ENCODE measurements around the gene TECPR2.

Gene TECPR2

GRCh38 chr14:102377696-102378095 is 15.0 kb downstream of the TECPR2 start:
- no peaks in the 10 kb centered on the region for H3K27me3 Mint-ChIP-seq
- no peaks in the 10 kb centered on the region for H3K9me3 Mint-ChIP-seq
- no peaks in the 10 kb centered on the region for H3K4me1 Mint-ChIP-seq
- H3K4me3 Mint-ChIP-seq: no peak overlapping the region
- H3K27ac Mint-ChIP-seq: no peak overlapping the region
- H3K36me3 Mint-ChIP-seq: peaks cover 16% of the 10 kb centered on the region
- ATAC-seq (ENCODE audit: low read depth) (no peak), DNase-seq (ENCODE audit: low spot score in 2 of 2) (no peak)

- H3K27me3 Mint-ChIP-seq: no peaks in the 10 kb centered on the region
These were observed 16.1 kb downstream of the TECPR2 start for GRCh38 chr14:102378830-102379229.

GRCh38 chr14:102387086-102387485 is 24.3 kb downstream of the TECPR2 start:
- no peaks in the 10 kb centered on the region for H3K4me1 Mint-ChIP-seq
- H3K9me3 Mint-ChIP-seq: peaks cover 3% of the 10 kb centered on the region
- ATAC-seq (ENCODE audit: low read depth) (no peak), DNase-seq (ENCODE audit: low spot score in 2 of 2) (no peak)
- H3K36me3 Mint-ChIP-seq: peaks cover 12% of the 10 kb centered on the region
- no peak overlapping the region for H3K27ac Mint-ChIP-seq
- no peak overlapping the region for H3K4me3 Mint-ChIP-seq
- no peaks in the 10 kb centered on the region for H3K27me3 Mint-ChIP-seq

More at GRCh38 chr14:102378830-102379229, 16.1 kb downstream of the TECPR2 start:
- DNase-seq (ENCODE audit: low spot score in 2 of 2) (no peak), ATAC-seq (ENCODE audit: low read depth) (no peak)
- Mint-ChIP-seq H3K4me3 (no peak overlapping the region), H3K4me1 (no peaks in the 10 kb centered on the region), H3K27ac (no peak overlapping the region), H3K9me3 (no peaks in the 10 kb centered on the region), H3K36me3 (peaks cover 20% of the 10 kb centered on the region)

GRCh38 chr14:102389246-102389645 is 26.5 kb downstream of the TECPR2 start:
- Mint-ChIP-seq H3K4me1 (no peaks in the 10 kb centered on the region), H3K27me3 (no peaks in the 10 kb centered on the region), H3K36me3 (peaks cover 13% of the 10 kb centered on the region), H3K9me3 (peaks cover 4% of the 10 kb centered on the region), H3K27ac (no peak overlapping the region), H3K4me3 (no peak overlapping the region)
- DNase-seq (ENCODE audit: low spot score in 2 of 2) (no peak), ATAC-seq (ENCODE audit: low read depth) (no peak)

GRCh38 chr14:102390064-102390855 is 27.5 kb downstream of the TECPR2 start:
- Mint-ChIP-seq H3K9me3 (peaks cover 4% of the 10 kb centered on the region), H3K4me3 (no peak overlapping the region), H3K27me3 (no peaks in the 10 kb centered on the region), H3K36me3 (peaks cover 16% of the 10 kb centered on the region), H3K27ac (no peak overlapping the region), H3K4me1 (no peaks in the 10 kb centered on the region)
- DNase-seq (ENCODE audit: low spot score in 2 of 2) (no peak), ATAC-seq (ENCODE audit: low read depth) (no peak)

- peaks cover 4% of the 10 kb centered on the region for H3K9me3 Mint-ChIP-seq
- no peaks in the 10 kb centered on the region for H3K27me3 Mint-ChIP-seq
- no peak overlapping the region for H3K4me3 Mint-ChIP-seq
- DNase-seq (ENCODE audit: low spot score in 2 of 2): no peak
- peaks cover 23% of the 10 kb centered on the region for H3K36me3 Mint-ChIP-seq
- H3K27ac Mint-ChIP-seq: no peak overlapping the region
- no peaks in the 10 kb centered on the region for H3K4me1 Mint-ChIP-seq
- ATAC-seq (ENCODE audit: low read depth): no peak
These were observed 29.8 kb downstream of the TECPR2 start for GRCh38 chr14:102392506-102392905.

GRCh38 chr14:102394717-102395375 is 32.1 kb downstream of the TECPR2 start:
- Mint-ChIP-seq H3K27me3 (no peaks in the 10 kb centered on the region), H3K4me3 (no peak overlapping the region), H3K4me1 (no peaks in the 10 kb centered on the region), H3K27ac (no peak overlapping the region), H3K9me3 (peaks cover 7% of the 10 kb centered on the region), H3K36me3 (peaks cover 27% of the 10 kb centered on the region)
- no peak for DNase-seq (ENCODE audit: low spot score in 2 of 2)
- no peak for ATAC-seq (ENCODE audit: low read depth)

- no peaks in the 10 kb centered on the region for H3K27me3 Mint-ChIP-seq
- H3K4me3 Mint-ChIP-seq: no peak overlapping the region
- DNase-seq (ENCODE audit: low spot score in 2 of 2): no peak
- no peaks in the 10 kb centered on the region for H3K4me1 Mint-ChIP-seq
- peaks cover 7% of the 10 kb centered on the region for H3K9me3 Mint-ChIP-seq
- ATAC-seq (ENCODE audit: low read depth): no peak
- H3K36me3 Mint-ChIP-seq: peaks cover 25% of the 10 kb centered on the region
- H3K27ac Mint-ChIP-seq: no peak overlapping the region
These were observed 33.8 kb downstream of the TECPR2 start for GRCh38 chr14:102396521-102396920.

- no peak overlapping the region for H3K4me3 Mint-ChIP-seq
- H3K4me1 Mint-ChIP-seq: no peaks in the 10 kb centered on the region
- ATAC-seq (ENCODE audit: low read depth) (no peak), DNase-seq (ENCODE audit: low spot score in 2 of 2) (no peak)
- H3K9me3 Mint-ChIP-seq: peaks cover 16% of the 10 kb centered on the region
- H3K36me3 Mint-ChIP-seq: peaks cover 29% of the 10 kb centered on the region
- no peaks in the 10 kb centered on the region for H3K27me3 Mint-ChIP-seq
- H3K27ac Mint-ChIP-seq: no peak overlapping the region
These were observed 40.3 kb downstream of the TECPR2 start for GRCh38 chr14:102403028-102403427.

GRCh38 chr14:102407258-102407657 is 44.5 kb downstream of the TECPR2 start:
- DNase-seq (ENCODE audit: low spot score in 2 of 2): no peak
- Mint-ChIP-seq H3K4me1 (peaks cover 5% of the 10 kb centered on the region), H3K27ac (no peak overlapping the region), H3K9me3 (peaks cover 10% of the 10 kb centered on the region), H3K4me3 (no peak overlapping the region), H3K27me3 (no peaks in the 10 kb centered on the region), H3K36me3 (peaks cover 29% of the 10 kb centered on the region)
- ATAC-seq (ENCODE audit: low read depth): no peak

GRCh38 chr14:102408724-102409123 is 46.0 kb downstream of the TECPR2 start:
- no peaks in the 10 kb centered on the region for H3K9me3 Mint-ChIP-seq
- peaks cover 5% of the 10 kb centered on the region for H3K4me1 Mint-ChIP-seq
- H3K4me3 Mint-ChIP-seq: no peak overlapping the region

GRCh38 chr14:102415671-102416070 is 52.9 kb downstream of the TECPR2 start:
- no peak overlapping the region for H3K27ac Mint-ChIP-seq

More at GRCh38 chr14:102408724-102409123, 46.0 kb downstream of the TECPR2 start:
- DNase-seq (ENCODE audit: low spot score in 2 of 2) (no peak), ATAC-seq (ENCODE audit: low read depth) (no peak)
- Mint-ChIP-seq H3K27ac (no peak overlapping the region), H3K36me3 (peaks cover 16% of the 10 kb centered on the region), H3K27me3 (no peaks in the 10 kb centered on the region)

GRCh38 chr14:102417001-102417431 is 54.3 kb downstream of the TECPR2 start:
- H3K27ac Mint-ChIP-seq: peak overlapping the region; percentile 4

More at GRCh38 chr14:102415671-102416070, 52.9 kb downstream of the TECPR2 start:
- Mint-ChIP-seq H3K27me3 (no peaks in the 10 kb centered on the region), H3K4me1 (no peaks in the 10 kb centered on the region), H3K36me3 (peaks cover 11% of the 10 kb centered on the region), H3K9me3 (no peaks in the 10 kb centered on the region), H3K4me3 (no peak overlapping the region)
- DNase-seq (ENCODE audit: low spot score in 2 of 2): no peak
- no peak for ATAC-seq (ENCODE audit: low read depth)

GRCh38 chr14:102417646-102418045 is 54.9 kb downstream of the TECPR2 start:
- H3K9me3 Mint-ChIP-seq: no peaks in the 10 kb centered on the region
- H3K36me3 Mint-ChIP-seq: peaks cover 11% of the 10 kb centered on the region
- H3K27me3 Mint-ChIP-seq: no peaks in the 10 kb centered on the region
- no peak overlapping the region for H3K27ac Mint-ChIP-seq
- DNase-seq (ENCODE audit: low spot score in 2 of 2): no peak
- no peaks in the 10 kb centered on the region for H3K4me1 Mint-ChIP-seq
- no peak for ATAC-seq (ENCODE audit: low read depth)
- H3K4me3 Mint-ChIP-seq: no peak overlapping the region

More at GRCh38 chr14:102417001-102417431, 54.3 kb downstream of the TECPR2 start:
- H3K4me1 Mint-ChIP-seq: no peaks in the 10 kb centered on the region
- no peaks in the 10 kb centered on the region for H3K27me3 Mint-ChIP-seq
- no peak overlapping the region for H3K4me3 Mint-ChIP-seq
- no peaks in the 10 kb centered on the region for H3K9me3 Mint-ChIP-seq
- ATAC-seq (ENCODE audit: low read depth) (no peak), DNase-seq (ENCODE audit: low spot score in 2 of 2) (no peak)
- H3K36me3 Mint-ChIP-seq: peaks cover 11% of the 10 kb centered on the region
